HG03442 (cell line): Measurements from ENCODE around the gene NDE1.
A peak's percentile ranks its signal among the peaks of the same experiment; 100 is the strongest.
"Not testable (repeated sequence)": the region's sequence is repeated elsewhere in the genome, so short reads cannot be mapped to it uniquely, and the experiment has no call there.

Source experiments
- ATAC-seq: cut with Tn5 transposase; IDR thresholded peaks from one replicate; pipeline ENCODE4 v1.9.1; 2021; ENCODE audit warnings: mild to moderate bottlenecking, moderate library complexity; ENCODE audit not compliant: unreplicated experiment

Gene NDE1

DNA sequence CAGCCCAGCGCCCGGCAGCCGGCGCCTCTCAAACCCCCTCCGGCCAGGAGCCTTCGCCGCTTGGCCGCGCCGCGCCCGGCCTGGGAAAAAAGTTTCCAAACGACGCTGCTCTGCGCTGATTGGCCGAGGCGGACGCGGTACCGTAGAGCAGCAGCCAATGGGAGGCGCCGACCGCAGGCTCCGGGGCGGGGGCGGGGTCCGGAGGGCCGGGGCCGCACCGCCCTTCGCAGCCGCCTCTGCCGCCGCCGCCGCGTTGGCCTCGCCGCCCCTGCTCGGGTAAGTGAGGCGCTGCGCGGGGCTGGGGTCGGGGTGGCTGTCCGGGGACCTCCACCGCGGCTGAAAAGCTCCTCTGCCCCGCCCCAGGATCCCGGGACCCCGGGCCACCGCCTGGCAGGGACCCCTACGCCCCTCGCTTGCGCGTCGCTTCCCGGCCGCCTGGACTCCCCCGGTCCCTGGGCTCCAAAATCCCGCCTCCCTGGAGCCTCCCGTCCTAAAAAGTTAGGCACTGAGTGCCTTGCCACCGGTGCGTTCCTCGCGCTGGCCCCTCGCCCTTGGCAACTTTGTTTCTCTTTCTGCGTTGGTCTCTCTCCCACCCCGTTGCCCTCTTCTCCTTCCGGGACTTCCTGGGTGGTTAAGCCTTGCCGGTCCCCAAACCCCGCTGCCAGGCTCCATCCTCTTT is at the start of gene NDE1:
Gene NDE1, plus strand, starts transcription at position 227 of the 679 bp plus-strand sequence. CDS start 14,534 bp downstream, outside the sequence.
- peak; percentile 82 for ATAC-seq

DNA sequence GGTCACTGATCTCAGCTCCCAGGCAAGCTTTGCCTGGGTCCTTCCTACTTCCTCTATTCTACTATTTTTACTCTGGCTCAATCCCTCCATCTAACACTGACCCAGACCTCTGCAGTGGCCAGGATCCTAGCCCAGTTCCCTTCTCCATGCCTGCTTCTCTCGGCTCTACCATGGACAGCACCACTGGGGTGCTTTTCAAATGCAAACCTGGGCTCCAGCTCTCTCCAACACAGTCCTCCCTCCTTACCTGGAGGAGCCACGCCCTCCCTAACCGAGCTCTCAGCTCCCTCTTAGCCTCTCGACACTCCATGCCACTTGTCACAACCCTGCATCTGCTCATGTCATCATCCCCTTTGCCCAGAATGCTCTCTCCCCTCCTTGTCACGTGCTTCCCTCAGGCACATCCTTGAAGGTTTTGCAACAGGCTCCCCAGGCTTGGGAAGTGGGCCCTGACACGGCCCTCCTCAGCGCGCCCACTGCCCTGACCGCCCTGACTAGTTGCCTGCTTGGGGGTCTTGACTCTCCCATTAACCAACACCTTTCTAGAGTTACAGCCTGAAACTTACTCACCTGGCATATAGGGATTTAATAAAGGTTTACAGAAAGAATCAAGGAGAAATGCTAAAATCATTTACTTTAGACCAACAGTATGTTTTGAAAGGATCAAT is 48.7 kb upstream of the NDE1 start:
- ATAC-seq, result no peak

GRCh38 chr16:15602285-15603044 is 47.6 kb upstream of the NDE1 start:
- ATAC-seq, result no peak

DNA sequence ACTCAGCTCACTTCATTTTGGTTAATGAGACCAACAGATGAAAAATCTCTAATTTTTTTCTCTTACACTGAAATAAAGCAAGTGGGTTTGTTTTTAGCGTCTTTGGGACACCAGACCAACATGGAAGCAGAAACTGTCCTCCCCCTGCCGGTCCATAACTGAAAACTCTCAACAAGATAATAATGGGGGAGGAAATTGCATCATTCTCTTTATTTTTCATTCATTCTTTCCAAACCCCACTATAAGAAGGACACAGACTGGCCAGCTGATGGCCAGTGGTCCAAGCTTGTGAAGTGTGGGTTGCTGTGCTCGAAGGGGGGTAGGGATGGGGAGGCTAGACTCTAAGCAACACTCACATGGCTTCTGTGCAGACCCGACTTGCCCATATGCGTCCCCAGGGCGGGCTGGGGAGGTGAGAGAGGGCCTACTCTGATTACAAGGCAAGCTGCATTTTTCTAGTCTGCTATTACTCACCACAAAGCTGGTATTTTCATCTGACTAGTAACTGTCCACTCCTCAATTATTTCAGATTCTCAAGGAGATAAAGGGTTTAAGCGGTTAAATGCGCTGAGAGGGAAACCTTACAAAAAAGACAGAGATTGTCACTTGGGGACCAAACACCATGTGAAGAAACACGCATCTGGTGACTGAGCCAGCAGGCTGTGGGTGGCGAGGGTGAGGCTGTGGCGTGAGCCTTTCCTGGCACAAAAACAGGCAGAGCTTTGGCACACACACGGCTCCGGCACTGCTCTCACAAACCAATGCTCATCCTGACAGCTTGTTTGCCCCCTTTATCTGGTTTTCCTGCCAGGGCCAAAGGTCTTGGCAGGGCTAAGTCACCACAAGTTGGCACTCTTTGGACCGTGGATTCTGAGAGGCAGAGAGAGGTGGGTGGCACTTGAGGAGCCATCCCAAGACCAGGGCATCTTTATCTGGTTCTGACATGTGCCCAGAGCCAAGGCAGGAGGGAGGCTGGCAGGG is 45.3 kb upstream of the NDE1 start:
- no peak for ATAC-seq

DNA sequence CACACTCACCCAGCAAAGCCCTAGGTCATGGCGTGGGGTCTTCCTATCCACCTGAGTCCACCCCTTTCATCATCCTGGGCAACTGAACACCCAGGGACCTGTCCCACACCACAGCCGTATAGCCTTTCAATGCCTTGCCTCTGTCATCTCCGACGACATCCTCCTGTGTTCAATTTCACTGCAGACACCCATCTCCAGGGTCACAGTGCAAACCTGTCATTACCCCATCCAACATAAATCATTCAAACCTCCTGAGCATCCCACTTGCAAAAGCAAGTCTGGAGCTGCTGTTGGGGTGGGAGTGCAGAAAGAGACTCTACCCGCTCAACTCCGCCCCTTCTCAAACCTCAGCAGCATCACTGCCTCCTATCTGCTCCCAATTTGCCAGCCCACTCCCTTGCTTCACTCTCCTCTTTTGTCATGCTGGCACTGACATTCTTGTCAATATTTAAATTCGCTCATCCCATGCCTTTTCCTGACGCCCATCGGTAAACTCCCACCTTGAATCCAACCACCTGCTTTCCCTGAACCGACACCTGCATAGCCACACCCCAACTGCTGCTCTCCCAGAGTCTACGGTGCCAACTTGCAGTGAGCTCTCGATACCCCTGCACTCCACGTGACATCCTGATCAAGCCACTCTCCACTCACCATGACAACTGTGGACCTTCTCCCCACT is 44.1 kb upstream of the NDE1 start:
- no peak for ATAC-seq

- ATAC-seq, result no peak
These were observed 43.4 kb upstream of the NDE1 start for GRCh38 chr16:15606518-15607220.

DNA sequence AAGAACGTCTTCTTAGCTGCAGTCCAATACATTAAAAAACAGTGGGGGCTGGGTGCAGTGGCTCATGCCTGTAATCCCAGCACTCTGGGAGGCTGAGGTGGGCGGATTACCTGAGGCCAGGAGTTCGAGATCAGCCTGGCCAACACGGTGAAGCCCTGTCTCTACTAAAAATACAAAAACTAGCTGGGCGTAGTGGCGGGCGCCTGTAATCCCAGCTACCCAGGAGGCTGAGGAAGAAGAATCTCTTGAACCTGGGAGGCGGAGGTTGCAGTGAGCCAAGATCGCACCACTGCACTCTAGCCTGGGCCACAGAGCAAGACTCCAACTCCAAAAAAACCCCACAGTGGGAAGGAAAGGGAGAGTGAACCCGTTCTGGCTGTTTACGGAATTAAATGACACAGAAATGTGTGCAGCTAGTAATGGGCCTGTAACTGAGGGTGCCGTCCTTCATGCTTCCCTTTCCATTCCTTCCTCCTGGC is 42.8 kb upstream of the NDE1 start:
- not testable (repeated sequence) for ATAC-seq

- ATAC-seq, result no peak
These were observed 42.2 kb upstream of the NDE1 start for GRCh38 chr16:15607700-15608396.

DNA sequence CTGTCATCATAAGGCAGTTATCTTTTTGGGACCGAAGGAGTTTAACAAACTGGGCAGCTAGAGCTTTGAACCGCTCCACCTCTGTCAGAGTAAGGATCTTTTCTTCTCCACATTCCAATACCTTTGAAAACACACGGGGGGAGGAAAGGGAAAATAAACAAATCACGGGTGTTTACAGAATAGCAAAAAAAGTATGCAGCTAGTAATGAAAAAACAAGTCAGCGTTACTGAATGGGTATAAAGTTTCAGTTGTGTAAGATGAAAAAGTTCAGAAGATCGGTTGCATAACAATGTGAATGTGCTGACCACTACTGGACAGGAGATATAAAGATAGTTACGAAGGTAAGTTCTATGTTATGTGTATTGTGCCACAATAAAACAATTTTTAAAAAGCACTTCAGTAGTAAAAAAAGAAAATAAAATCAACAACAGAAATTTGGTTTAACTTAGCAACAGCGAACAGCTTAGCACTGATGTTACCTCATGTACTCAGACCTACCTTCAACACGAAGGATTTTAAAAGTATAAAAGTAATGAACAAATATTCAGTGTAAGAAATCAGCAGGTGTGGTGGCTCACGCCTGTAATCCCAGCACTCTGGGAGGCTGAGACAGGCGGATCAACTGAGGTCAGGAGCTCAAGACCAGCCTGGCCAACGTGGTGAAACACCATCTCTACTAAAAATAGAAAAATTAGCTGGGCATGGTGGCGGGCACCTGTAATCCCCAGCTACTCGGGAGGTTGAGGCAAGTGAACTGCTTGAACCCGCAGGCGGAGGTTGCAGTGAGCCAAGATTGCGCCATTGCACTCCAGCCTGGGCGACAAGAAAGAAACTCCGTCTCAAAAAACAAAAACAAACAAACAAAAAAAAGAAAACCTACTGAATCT is 41.4 kb upstream of the NDE1 start:
- no peak for ATAC-seq

DNA sequence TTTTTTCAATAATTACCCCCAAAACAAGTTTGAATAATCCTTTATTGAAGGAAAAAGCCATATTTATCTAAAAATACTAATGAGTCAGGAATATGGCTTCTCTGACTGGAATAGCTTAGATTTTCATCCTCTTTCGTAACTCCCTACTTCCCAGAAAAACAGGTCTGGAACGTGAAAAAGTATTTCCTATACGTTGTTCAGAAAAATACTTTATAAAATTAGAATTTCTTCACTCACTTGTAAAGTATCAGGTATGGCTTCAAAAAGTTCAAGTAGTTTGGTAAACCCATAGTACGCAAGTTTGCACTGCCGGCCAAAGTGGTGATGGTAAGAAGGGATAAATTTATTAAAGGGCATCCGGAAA is 40.8 kb upstream of the NDE1 start:
- no peak for ATAC-seq

DNA sequence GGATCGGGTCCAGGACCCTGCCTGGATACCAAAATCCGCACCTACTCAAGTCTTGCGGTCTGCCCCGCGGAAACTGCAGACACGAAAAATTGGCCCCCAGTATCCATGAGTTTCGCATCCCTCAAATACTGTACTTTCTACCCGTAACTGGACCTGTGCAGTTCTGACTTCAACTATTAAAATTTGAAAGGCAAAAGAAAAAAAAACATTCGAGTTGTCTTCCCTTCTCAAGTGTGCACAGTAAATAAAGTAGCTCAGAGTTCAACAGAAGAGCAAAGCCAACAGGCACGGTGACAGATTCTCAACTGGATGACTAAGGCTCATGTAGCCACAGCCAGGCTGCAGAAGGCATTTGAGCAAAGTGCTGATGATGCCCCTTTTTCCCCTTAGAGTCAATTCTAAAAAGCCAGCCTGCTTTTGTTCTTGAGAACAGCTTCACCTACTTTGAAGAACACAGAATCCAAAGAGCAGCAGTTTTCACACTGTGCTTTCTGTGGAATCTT is 39.6 kb upstream of the NDE1 start:
- no peak for ATAC-seq

- ATAC-seq, result no peak
These were observed 38.4 kb upstream of the NDE1 start for GRCh38 chr16:15611610-15612009.

DNA sequence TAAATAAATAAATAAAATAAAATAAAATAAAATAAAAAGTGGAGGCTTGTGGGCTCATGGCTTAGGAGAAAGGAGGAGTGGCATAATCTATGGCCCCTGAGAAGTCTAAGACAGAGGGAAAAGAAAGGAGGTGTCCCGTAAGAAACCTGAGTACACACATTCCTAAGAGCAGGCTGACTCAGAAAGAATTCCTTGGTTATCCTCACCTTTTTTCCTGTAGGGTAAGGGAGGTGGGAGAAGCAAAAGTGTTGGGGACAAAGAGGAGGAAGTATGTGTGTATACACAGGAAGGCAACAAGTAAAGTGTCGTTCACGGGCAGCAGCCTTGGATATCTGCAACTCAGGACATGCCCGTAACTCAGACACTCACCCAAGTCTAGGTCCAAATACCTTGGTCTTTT is 36.4 kb upstream of the NDE1 start:
- no peak for ATAC-seq

DNA sequence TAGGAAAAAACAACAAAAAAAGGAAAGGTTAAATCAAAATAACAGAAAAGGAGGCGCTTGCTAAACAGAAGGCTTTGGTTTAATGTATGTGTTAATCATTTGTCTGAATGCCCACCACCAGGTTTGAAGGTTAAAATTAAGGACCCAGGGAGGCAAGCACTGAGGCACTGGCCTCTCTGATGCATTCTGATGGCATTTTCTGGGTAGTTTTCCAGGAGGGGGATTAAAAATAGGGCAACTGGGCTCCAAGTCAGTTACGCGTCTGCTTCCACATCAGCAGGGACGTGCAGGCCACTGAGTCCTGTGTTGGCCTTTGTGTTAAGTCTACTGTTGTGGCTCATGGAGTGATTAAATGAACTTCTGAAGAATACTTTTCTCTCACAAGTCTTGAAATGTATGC is 34.0 kb upstream of the NDE1 start:
- ATAC-seq, result no peak

DNA sequence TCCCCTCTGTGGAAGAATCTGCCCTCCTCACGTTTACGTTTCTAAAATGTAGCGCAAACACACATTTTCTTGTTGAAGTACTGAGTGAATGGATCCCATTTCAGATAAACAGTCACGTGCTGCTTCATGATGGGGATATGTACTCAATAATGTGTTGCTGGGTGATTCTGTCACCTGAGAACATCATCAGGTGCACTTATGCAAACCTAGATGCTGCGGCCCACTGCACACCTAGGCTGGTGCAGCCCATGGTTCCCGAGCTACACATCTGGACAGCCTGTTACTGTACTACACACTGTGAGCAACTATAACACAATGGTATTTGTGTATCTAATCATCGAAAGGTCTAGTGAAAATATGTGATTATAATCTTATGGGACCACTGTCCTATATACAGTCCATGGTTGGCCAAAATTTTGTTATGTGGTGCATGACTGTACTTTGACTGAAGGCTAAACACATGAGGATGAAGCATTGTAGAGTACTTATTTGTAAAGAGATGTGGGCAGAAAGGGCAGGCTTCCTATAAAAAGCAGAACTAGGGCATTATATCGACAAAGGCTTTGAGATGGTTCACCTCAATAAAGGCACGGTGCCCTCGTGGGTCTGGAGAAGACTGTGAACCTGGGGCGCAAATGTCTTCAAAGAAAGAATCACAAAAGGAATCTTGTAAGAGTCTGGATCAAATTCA is 33.4 kb upstream of the NDE1 start:
- ATAC-seq, result no peak

DNA sequence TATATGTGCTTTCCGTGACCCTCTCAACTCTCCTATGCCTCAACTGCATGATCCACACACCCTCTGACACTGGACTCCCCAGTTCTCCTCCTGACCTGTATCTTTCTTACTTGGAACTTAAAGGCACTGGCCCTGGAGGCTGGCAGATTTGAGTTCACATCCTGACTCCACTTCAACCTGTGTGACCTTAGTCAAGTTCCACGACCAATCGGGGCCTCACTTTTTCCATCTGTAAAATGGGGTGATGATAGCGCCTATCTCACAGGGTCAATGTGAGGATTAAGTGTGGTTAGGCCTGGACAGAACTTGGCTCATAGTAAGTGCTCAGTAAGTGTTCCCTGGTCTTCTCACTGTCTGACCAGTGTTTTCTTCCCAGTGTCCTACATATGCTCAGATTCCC is 32.1 kb upstream of the NDE1 start:
- no peak for ATAC-seq

- ATAC-seq, result no peak
These were observed 31.7 kb upstream of the NDE1 start for GRCh38 chr16:15618392-15618791.
